ENCODE data around the gene SNED1.

The SNED1 gene

DNA sequence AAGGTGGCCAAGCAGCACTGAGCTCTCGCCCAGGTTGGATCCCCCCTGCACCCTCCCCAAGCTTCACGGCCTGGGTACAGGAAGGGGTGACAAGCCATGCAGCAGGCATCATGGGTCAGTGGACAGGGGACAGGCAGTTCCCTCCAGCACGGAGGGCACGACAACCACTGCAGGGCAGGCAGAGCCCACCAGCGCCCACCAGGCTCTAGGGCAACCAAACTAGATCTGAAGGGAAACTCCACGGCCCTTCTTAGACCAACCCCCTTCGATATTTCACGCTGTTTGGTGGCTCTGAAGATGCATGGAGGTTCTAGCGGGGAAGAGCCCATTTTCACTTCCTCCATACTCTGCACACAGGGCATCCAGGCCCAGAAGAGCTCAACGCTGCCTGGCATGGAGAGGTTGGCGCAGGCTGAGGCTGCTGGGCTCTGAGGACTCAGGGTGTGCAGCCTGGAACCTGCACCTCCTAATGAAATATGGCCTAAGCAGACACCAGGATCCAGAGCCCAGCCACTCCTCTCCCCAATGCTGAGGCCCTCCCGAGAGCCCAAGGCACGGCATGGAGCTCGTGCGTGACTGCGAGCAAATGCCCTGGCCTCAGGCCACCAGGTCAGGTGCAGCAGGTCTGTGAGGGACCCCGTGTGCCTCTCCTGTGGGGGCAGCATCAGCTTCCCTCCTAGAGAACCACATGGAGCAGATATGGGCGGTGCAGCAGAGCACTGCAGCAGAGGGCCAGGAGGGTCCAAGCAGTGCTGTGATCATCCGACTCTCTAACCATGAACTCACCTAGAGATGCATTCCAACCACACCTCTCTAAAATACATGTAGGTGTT is 112.4 kb downstream of the SNED1 start:
- Histone ChIP-seq H3K4me3 (ENCODE audit: low read length) (no peak overlapping the region), H3K27me3 (ENCODE audit: control insufficient read depth, insufficient read depth, low read length) (no peaks in the 10 kb centered on the region), H3K4me1 (ENCODE audit: control insufficient read depth, low read depth, low read length) (no peaks in the 10 kb centered on the region), H3K36me3 (ENCODE audit: control insufficient read depth, low read depth, low read length) (peaks cover 20% of the 10 kb centered on the region), H3K27ac (ENCODE audit: low read length) (no peak overlapping the region), H3K9me3 (ENCODE audit: control insufficient read depth, low read depth, low read length) (no peaks in the 10 kb centered on the region), H3K9ac (ENCODE audit: low read length) (no peak overlapping the region)

DNA sequence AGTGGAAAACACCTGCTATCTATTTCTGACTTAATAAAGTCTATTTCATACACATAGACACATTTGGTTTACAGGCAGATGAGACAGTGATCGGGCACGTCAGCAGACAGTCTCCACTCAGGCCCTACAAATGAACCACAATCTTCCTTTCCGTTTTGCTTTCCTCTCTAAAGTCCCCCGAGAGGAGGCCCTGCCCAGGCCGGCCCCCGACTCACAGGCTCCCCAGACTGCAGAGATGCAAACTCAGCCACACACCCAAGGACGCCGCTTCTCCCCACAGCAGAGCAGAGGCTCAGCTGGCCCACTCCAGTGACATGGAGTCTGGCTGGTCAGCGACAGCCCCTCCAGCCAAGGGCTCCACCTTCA is 113.0 kb downstream of the SNED1 start:
- H3K4me1 ChIP-seq (ENCODE audit: control insufficient read depth, low read depth, low read length), result no peaks in the 10 kb centered on the region
- no peaks in the 10 kb centered on the region for H3K9me3 ChIP-seq (ENCODE audit: control insufficient read depth, low read depth, low read length)
- H3K9ac ChIP-seq (ENCODE audit: low read length), result no peak overlapping the region
- no peak overlapping the region for H3K27ac ChIP-seq (ENCODE audit: low read length)
- no peaks in the 10 kb centered on the region for H3K27me3 ChIP-seq (ENCODE audit: control insufficient read depth, insufficient read depth, low read length)
- peaks cover 20% of the 10 kb centered on the region for H3K36me3 ChIP-seq (ENCODE audit: control insufficient read depth, low read depth, low read length)
- no peak overlapping the region for H3K4me3 ChIP-seq (ENCODE audit: low read length)

DNA sequence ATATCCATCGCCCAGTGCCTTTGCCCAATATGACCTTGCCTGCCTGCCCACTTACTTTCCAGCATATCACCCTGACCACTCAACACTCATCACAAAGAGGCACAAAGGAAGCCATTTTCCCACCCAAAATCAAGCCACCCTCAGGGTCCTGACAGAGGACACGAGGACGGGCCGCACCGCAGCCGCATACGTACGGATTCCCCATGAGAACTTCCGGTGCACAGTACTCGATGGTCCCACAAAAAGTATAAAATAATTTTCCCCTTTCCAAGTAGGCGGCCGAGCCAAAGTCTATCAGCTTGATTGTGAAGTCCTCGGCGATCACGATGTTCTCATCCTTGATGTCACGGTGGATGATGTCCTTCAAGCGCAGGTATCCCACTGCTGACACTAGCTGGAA is 113.6 kb downstream of the SNED1 start:
- Histone ChIP-seq H3K36me3 (ENCODE audit: control insufficient read depth, low read depth, low read length) (peaks cover 17% of the 10 kb centered on the region), H3K4me3 (ENCODE audit: low read length) (no peak overlapping the region), H3K27ac (ENCODE audit: low read length) (no peak overlapping the region), H3K9me3 (ENCODE audit: control insufficient read depth, low read depth, low read length) (no peaks in the 10 kb centered on the region), H3K9ac (ENCODE audit: low read length) (no peak overlapping the region), H3K27me3 (ENCODE audit: control insufficient read depth, insufficient read depth, low read length) (no peaks in the 10 kb centered on the region), H3K4me1 (ENCODE audit: control insufficient read depth, low read depth, low read length) (no peaks in the 10 kb centered on the region)

DNA sequence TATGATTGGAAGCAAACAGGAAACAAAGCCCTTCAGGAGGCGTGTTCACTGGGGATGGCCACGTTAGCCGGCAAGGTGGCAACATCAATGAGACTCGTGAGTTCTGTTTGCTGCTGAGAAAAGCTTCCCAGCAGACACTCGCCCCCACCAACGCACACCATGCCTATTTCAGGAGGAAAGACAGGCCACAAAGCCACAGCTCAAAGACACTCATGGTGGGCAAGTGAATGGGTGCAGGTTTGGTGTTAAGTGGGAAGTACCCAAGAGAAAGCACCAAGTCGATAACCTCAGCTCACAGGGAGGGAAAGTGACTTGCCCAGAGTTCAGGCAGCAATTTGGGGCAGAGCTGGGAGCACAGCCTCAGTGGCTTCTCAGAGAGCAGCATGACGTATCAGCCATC is 114.2 kb downstream of the SNED1 start:
- H3K4me1 ChIP-seq (ENCODE audit: control insufficient read depth, low read depth, low read length), result no peaks in the 10 kb centered on the region
- no peak overlapping the region for H3K4me3 ChIP-seq (ENCODE audit: low read length)
- no peaks in the 10 kb centered on the region for H3K9me3 ChIP-seq (ENCODE audit: control insufficient read depth, low read depth, low read length)
- H3K36me3 ChIP-seq (ENCODE audit: control insufficient read depth, low read depth, low read length), result peaks cover 15% of the 10 kb centered on the region
- H3K9ac ChIP-seq (ENCODE audit: low read length), result no peak overlapping the region
- no peaks in the 10 kb centered on the region for H3K27me3 ChIP-seq (ENCODE audit: control insufficient read depth, insufficient read depth, low read length)
- no peak overlapping the region for H3K27ac ChIP-seq (ENCODE audit: low read length)

DNA sequence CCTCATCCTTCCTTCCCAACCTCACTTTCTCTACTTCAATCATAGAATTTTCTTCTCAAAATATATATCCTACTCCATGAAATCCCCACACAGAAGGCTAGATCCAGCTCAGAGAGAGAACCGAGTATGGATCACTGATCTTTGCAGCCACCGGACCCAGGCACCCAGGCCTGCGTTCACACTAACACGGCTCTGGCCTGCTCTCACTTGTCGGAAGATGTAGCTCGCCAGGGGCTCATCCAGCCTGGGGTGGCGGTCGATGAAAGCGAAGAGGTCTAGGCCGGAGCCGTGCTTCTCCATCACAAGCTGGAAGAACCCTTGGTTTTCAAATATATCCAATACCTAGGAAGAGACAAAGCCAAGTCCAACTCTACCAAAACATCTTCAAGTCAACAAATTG is 116.4 kb downstream of the SNED1 start:
- H3K4me1 ChIP-seq (ENCODE audit: control insufficient read depth, low read depth, low read length), result no peaks in the 10 kb centered on the region
- no peak overlapping the region for H3K27ac ChIP-seq (ENCODE audit: low read length)
- H3K9me3 ChIP-seq (ENCODE audit: control insufficient read depth, low read depth, low read length), result no peaks in the 10 kb centered on the region
- H3K36me3 ChIP-seq (ENCODE audit: control insufficient read depth, low read depth, low read length), result peaks cover 15% of the 10 kb centered on the region
- no peak overlapping the region for H3K9ac ChIP-seq (ENCODE audit: low read length)
- H3K4me3 ChIP-seq (ENCODE audit: low read length), result no peak overlapping the region
- no peaks in the 10 kb centered on the region for H3K27me3 ChIP-seq (ENCODE audit: control insufficient read depth, insufficient read depth, low read length)

DNA sequence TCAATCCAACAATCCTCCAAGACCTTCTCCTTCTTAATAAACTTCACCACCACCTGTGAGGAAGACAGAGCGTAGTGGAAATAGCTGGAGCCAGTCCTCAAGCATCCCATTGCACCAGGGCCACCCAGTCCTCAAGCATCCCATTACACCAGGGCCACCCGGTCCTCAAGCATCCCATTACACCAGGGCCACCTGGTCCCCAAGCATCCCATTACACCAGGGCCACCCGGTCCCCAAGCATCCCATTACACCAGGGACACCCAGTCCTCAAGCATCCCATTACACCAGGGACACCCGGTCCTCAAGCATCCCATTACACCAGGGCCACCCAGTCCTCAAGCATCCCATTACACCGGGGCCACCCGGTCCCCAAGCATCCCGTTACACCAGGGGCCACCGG is 116.9 kb downstream of the SNED1 start:
- H3K9me3 ChIP-seq (ENCODE audit: control insufficient read depth, low read depth, low read length), result no peaks in the 10 kb centered on the region
- H3K4me3 ChIP-seq (ENCODE audit: low read length), result no peak overlapping the region
- no peaks in the 10 kb centered on the region for H3K27me3 ChIP-seq (ENCODE audit: control insufficient read depth, insufficient read depth, low read length)
- no peak overlapping the region for H3K9ac ChIP-seq (ENCODE audit: low read length)
- H3K27ac ChIP-seq (ENCODE audit: low read length), result no peak overlapping the region
- peaks cover 15% of the 10 kb centered on the region for H3K36me3 ChIP-seq (ENCODE audit: control insufficient read depth, low read depth, low read length)
- no peaks in the 10 kb centered on the region for H3K4me1 ChIP-seq (ENCODE audit: control insufficient read depth, low read depth, low read length)

DNA sequence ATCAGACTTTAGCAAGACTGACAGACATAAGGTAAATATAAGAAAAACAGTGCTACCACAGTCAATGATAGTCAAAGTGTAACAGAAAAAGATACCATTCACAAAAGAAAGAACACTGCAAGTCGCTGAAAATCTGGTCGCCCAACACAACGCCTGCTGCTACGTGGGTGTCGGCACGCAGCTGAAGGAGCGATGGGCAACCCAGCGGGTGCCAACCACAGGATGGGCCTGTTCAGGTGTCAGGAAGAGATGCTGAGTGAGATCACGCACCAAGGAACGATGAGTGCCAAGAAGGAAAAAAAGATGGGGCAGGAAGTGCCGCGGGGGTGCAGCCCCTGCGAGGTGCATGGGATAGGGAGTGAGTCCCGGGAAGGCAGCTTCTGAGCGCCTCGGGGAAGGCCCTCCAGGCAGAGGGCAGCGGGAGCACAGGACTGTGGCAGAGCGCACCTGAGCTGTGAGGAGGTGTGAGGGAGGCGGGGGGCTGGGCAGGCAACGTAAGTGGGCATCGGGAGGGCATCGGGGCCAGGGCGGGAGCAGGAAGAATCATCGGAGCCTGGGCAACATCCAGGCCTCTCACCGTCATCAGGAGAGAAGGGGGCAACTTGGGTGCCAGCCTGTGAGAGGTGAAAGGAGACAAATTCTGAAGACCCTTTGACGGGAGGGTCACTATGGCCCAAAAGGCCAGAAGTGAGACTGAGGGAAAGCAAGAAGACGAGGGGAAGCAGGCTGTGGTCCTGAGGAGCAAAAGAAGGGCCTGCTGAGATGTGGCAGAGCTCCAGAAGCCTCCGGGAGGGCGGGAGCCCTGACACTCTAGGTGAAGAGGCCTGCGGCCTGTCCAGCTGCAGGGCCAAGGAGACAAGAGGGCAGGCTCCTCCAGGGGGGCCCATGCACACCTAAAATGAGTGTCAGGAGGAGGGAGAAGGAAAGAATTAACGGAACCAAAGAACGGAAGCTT is 118.5 kb downstream of the SNED1 start:
- Histone ChIP-seq H3K9me3 (ENCODE audit: control insufficient read depth, low read depth, low read length) (no peaks in the 10 kb centered on the region), H3K9ac (ENCODE audit: low read length) (no peak overlapping the region), H3K27me3 (ENCODE audit: control insufficient read depth, insufficient read depth, low read length) (no peaks in the 10 kb centered on the region), H3K4me1 (ENCODE audit: control insufficient read depth, low read depth, low read length) (no peaks in the 10 kb centered on the region), H3K27ac (ENCODE audit: low read length) (no peak overlapping the region), H3K4me3 (ENCODE audit: low read length) (no peak overlapping the region), H3K36me3 (ENCODE audit: control insufficient read depth, low read depth, low read length) (peaks cover 27% of the 10 kb centered on the region)

DNA sequence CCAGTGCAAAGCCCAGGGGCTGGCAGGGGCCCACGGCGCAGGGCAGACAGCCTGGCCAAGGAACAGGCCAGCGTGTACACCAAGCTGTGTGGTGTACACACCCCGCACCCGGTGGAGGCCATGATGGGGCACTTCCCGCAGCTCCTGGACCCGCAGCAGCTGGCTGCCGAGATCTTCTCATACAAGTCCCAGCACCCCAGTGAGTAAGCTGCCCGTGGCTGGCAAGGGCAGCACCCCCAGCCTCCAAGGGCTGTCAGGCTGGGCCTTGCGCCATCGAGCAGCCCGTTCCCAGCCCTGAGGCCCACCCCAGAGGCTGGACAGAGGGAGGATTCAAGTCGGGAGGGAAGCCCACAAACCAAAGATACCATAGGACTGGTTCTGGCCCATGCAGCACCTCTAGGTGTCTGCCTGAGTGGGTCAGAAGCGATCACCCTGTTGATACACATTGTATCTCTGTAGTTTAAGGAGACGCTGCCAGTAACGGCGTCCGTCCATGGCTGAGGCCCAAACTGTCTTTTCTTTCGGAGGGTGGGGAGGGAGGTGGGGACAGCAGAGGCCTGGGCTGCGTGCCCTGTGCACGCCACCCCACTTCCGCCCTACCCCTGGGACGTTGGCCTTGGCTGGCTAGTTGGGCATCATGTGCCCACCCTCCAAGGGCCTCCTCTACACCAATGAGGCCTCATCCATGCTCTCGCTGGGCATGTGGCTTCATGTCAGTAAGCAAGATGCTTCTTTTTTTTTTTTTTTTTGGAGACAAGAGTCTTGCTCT is 120.5 kb downstream of the SNED1 start:
- no peaks in the 10 kb centered on the region for H3K4me1 ChIP-seq (ENCODE audit: control insufficient read depth, low read depth, low read length)
- H3K9ac ChIP-seq (ENCODE audit: low read length), result no peak overlapping the region
- peaks cover 22% of the 10 kb centered on the region for H3K36me3 ChIP-seq (ENCODE audit: control insufficient read depth, low read depth, low read length)
- H3K9me3 ChIP-seq (ENCODE audit: control insufficient read depth, low read depth, low read length), result no peaks in the 10 kb centered on the region
- no peak overlapping the region for H3K27ac ChIP-seq (ENCODE audit: low read length)
- no peak overlapping the region for H3K4me3 ChIP-seq (ENCODE audit: low read length)
- H3K27me3 ChIP-seq (ENCODE audit: control insufficient read depth, insufficient read depth, low read length), result no peaks in the 10 kb centered on the region

DNA sequence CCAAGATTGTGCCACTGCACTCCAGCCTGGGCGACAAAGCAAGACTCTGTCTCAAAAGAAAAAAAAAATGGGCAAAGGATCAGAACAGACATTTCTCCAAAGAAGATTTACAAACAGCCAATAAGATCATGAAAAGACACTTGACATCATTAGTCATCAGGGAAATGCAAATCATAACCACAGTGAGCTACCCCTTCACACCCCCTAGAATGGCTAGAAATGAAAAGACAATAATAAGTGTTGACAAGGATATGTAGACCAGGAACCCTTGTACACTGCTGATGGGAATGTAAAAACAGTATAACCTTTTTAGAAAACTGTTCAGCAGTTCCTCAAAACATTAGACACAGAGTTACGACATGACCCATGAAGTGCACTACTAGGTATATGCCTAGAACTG is 122.0 kb downstream of the SNED1 start:
- Histone ChIP-seq H3K36me3 (ENCODE audit: control insufficient read depth, low read depth, low read length) (peaks cover 15% of the 10 kb centered on the region), H3K27me3 (ENCODE audit: control insufficient read depth, insufficient read depth, low read length) (no peaks in the 10 kb centered on the region), H3K27ac (ENCODE audit: low read length) (no peak overlapping the region), H3K4me3 (ENCODE audit: low read length) (no peak overlapping the region), H3K9me3 (ENCODE audit: control insufficient read depth, low read depth, low read length) (no peaks in the 10 kb centered on the region), H3K9ac (ENCODE audit: low read length) (no peak overlapping the region), H3K4me1 (ENCODE audit: control insufficient read depth, low read depth, low read length) (no peaks in the 10 kb centered on the region)

DNA sequence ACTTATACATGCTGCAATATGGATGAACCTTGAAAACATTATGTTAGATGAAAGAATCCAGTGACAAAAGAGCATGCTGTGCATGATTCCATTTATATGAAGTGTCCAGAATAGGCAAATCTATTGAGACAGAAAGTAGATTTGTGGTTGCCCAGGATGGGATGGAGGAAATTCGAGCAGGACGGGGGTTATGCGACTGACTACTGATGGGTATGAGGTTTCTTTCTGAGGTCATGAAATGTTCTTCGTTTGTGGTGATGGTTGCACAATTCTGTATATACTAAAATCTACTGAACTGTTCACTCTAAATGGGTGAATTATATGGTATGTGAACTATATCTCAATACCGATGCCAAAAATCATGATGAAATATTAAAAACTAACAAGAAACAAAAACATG is 122.6 kb downstream of the SNED1 start:
- Histone ChIP-seq H3K4me1 (ENCODE audit: control insufficient read depth, low read depth, low read length) (no peaks in the 10 kb centered on the region), H3K36me3 (ENCODE audit: control insufficient read depth, low read depth, low read length) (peaks cover 15% of the 10 kb centered on the region), H3K27ac (ENCODE audit: low read length) (no peak overlapping the region), H3K4me3 (ENCODE audit: low read length) (no peak overlapping the region), H3K9ac (ENCODE audit: low read length) (no peak overlapping the region), H3K27me3 (ENCODE audit: control insufficient read depth, insufficient read depth, low read length) (no peaks in the 10 kb centered on the region), H3K9me3 (ENCODE audit: control insufficient read depth, low read depth, low read length) (no peaks in the 10 kb centered on the region)

DNA sequence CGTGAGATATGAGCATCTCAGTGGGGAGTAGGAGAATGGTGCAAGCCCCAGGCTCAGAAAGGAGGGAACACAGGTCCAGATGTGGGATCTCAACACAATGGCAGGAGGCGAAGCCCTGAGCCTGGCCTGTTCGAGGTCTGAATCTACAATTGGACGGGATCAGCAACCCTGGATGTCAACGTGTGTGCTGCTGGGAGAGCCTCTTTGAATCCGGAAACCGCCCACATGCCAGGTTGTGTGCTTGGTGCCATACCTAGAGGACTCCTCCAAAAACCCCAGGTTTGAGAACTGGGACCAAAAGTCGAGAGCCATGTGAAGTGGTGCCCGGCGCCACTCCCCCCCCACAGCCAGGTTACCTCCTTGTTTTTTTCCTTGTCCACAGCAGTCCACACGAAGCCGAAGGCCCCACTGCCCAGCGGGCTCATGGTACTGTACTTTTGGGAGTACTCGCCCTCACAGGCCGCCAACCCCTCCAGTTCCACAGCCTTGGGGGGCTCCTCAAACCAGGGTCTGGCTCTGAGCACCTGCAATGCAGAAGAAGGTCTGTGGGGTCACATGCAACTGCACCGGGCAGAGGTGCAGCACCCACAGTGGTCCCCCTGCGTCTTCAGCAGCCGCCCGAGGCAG is 124.1 kb downstream of the SNED1 start:
- H3K4me1 ChIP-seq (ENCODE audit: control insufficient read depth, low read depth, low read length), result no peaks in the 10 kb centered on the region
- peaks cover 22% of the 10 kb centered on the region for H3K36me3 ChIP-seq (ENCODE audit: control insufficient read depth, low read depth, low read length)
- H3K9me3 ChIP-seq (ENCODE audit: control insufficient read depth, low read depth, low read length), result no peaks in the 10 kb centered on the region
- H3K4me3 ChIP-seq (ENCODE audit: low read length), result no peak overlapping the region
- no peak overlapping the region for H3K27ac ChIP-seq (ENCODE audit: low read length)
- H3K27me3 ChIP-seq (ENCODE audit: control insufficient read depth, insufficient read depth, low read length), result no peaks in the 10 kb centered on the region
- H3K9ac ChIP-seq (ENCODE audit: low read length), result no peak overlapping the region

Measured in iPS-18a (cell line).